GM12878 (cell line): Measurements from ENCODE around the gene NSDHL. TPM values are rescaled to one million over a fixed set of nuclear protein-coding genes. Genes with fewer than 3 reads are reported as not detected.

Source experiments
- ATF7 ChIP-seq: fragments of 450-650 bp; IDR thresholded peaks from 2 replicates; pipeline ENCODE4 v1.6.1; 2016; ENCODE audit warnings: low read depth, mild to moderate bottlenecking
- BACH1 ChIP-seq: fragments of 450-650 bp; IDR thresholded peaks from 2 replicates; pipeline ENCODE4 v1.6.1; 2017; ENCODE audit warnings: mild to moderate bottlenecking, borderline replicate concordance
- BHLHE40 ChIP-seq, 2 experiments: fragments of 450-650 bp in 1 of 2; IDR thresholded peaks; 2 replicates each; pipeline ENCODE4 v1.6.1; 2011 to 2017; ENCODE audit warnings: low read depth in 2 of 2, borderline replicate concordance in 1 of 2, improper control_type of control experiment in 1 of 2, low read length in 1 of 2, mild to moderate bottlenecking in 1 of 2
- CEBPB ChIP-seq, 2 experiments: fragments of 150-350 bp in 1 of 2; IDR thresholded peaks; 2 replicates each; pipeline ENCODE4 v1.6.1; 2012 to 2014; ENCODE audit warnings: low read depth in 2 of 2, low read length in 2 of 2, borderline replicate concordance in 1 of 2, inconsistent platforms in 1 of 2
- CHD4 ChIP-seq: fragments of 200-600 bp; sonication (generic); IDR thresholded peaks from 2 replicates; pipeline ENCODE4 v1.6.1; 2016; ENCODE audit warnings: mild to moderate bottlenecking
- CREM ChIP-seq: IDR thresholded peaks from 2 replicates; pipeline ENCODE4 v1.6.1; 2014; ENCODE audit warnings: antibody characterized with exemption, low read depth
- E2F4 ChIP-seq: IDR thresholded peaks from 2 replicates; pipeline ENCODE4 v1.6.1; 2012; ENCODE audit warnings: low read depth, low read length, improper control_type of control experiment
- EED ChIP-seq: sonication (generic); IDR thresholded peaks from 2 replicates; pipeline ENCODE4 v1.6.1; 2016; ENCODE audit warnings: antibody characterized with exemption, low read depth
- EP300 ChIP-seq, 2 experiments: fragments of 150-350 bp in 1 of 2; IDR thresholded peaks; 2 replicates each; pipeline ENCODE4 v1.6.1; 2011 to 2012; ENCODE audit warnings: low read depth in 2 of 2, low read length in 2 of 2, borderline replicate concordance in 1 of 2, improper control_type of control experiment in 1 of 2, inconsistent platforms in 1 of 2; ENCODE audit not compliant: control insufficient read depth in 1 of 2
- IKZF2 ChIP-seq, 2 experiments: fragments of 450-650 bp; IDR thresholded peaks; 2 replicates each; pipeline ENCODE4 v1.6.1; 2017; ENCODE audit warnings: mild to moderate bottlenecking in 2 of 2, moderate library complexity in 2 of 2
- KAT2A ChIP-seq: conservative IDR thresholded peaks from 2 replicates; pipeline ENCODE4 v1.6.1; 2011; ENCODE audit warnings: low read depth, low read length; ENCODE audit not compliant: control insufficient read depth
- MTA2 ChIP-seq: fragments of 450-650 bp; IDR thresholded peaks from 2 replicates; pipeline ENCODE4 v1.6.1; 2016; ENCODE audit warnings: low read depth, mild to moderate bottlenecking, moderate library complexity
- MTA3 ChIP-seq: IDR thresholded peaks from 2 replicates; pipeline ENCODE4 v1.6.1; 2012; ENCODE audit warnings: low read length, inconsistent platforms, borderline replicate concordance
- NRF1 ChIP-seq: conservative IDR thresholded peaks from 2 replicates; pipeline ENCODE4 v1.6.1; 2011; ENCODE audit warnings: mild to moderate bottlenecking, low read depth, low read length, improper control_type of control experiment
- PKNOX1 ChIP-seq: fragments of 450-650 bp; IDR thresholded peaks from 2 replicates; pipeline ENCODE4 v1.6.1; 2016; ENCODE audit warnings: mild to moderate bottlenecking
- POLR2AphosphoS2 ChIP-seq: IDR thresholded peaks from 2 replicates; pipeline ENCODE4 v1.6.1; 2011; ENCODE audit warnings: low read depth, mild to moderate bottlenecking, low read length, improper control_type of control experiment, moderate library complexity
- POU2F2 ChIP-seq: IDR thresholded peaks from 3 replicates; pipeline ENCODE4 v1.6.1; 2011; ENCODE audit warnings: low read depth, mild to moderate bottlenecking, low read length, borderline replicate concordance
- RAD51 ChIP-seq: fragments of 450-650 bp; IDR thresholded peaks from 2 replicates; pipeline ENCODE4 v1.6.1; 2016; ENCODE audit warnings: moderate library complexity, mild to moderate bottlenecking, inconsistent platforms
- RCOR1 ChIP-seq: conservative IDR thresholded peaks from 2 replicates; pipeline ENCODE4 v1.6.1; 2012; ENCODE audit warnings: low read depth, low read length, improper control_type of control experiment
- SIN3A ChIP-seq: IDR thresholded peaks from 2 replicates; pipeline ENCODE4 v1.6.1; 2012; ENCODE audit warnings: low read depth, low read length, improper control_type of control experiment
- SMARCA5 ChIP-seq: fragments of 450-650 bp; IDR thresholded peaks from 2 replicates; pipeline ENCODE4 v1.6.1; 2017; ENCODE audit warnings: mild to moderate bottlenecking
- SP1 ChIP-seq: IDR thresholded peaks from one replicate; pipeline ENCODE4 v1.6.1; 2011; ENCODE audit warnings: low read depth, low read length
- WRNIP1 ChIP-seq: IDR thresholded peaks from 2 replicates; pipeline ENCODE4 v1.6.1; 2011; ENCODE audit warnings: low read depth, low read length, improper control_type of control experiment, borderline replicate concordance
- ZBTB40 ChIP-seq: fragments of 450-650 bp; IDR thresholded peaks from 2 replicates; pipeline ENCODE4 v1.6.1; 2016; ENCODE audit warnings: mild to moderate bottlenecking, moderate library complexity, borderline replicate concordance
- polyA plus RNA-seq, 11 experiments: library from polyadenylated mRNA; depleted of rRNA in 4 of 11; unstranded in 6 of 11; stranded (reverse) in 5 of 11; fragments of >200 nt; fragmentation: Nextera tagmentation in 4 of 11; fragmentation: Illumina TruSeq in 1 of 11; extraction: Ambion mirVana in 4 of 11; extraction: Trizol in 1 of 11; gene quantifications; 1 replicate in 1 of 11; 2 replicates in 10 of 11; pipeline versions ENCODE4 v1.2.1 to v1.2.3, GENCODE V29; 2011 to 2016; ENCODE audit warnings: inconsistent platforms in 2 of 11, missing spikeins in 2 of 11, low read depth in 1 of 11
- total RNA-seq, 4 experiments: library from RNA; depleted of rRNA in 3 of 4; stranded (reverse); fragments of >200 nt in 3 of 4; fragmentation: Illumina TruSeq in 1 of 4; extraction: Trizol in 1 of 4; gene quantifications; 2 replicates each; pipeline versions ENCODE4 v1.2.1 to v1.2.3, GENCODE V29; 2013 to 2021

The NSDHL gene
- total and polyA plus RNA-seq, 10 of the 15 experiments (the other 5 are each of a cell fraction or from before 2014, with no cell fraction given) = 16.9 to 37.1 (median 26.9) TPM

GRCh38 chrX:152830312-152831305, at the start of gene NSDHL, which contains the start of gene CETN2 (continued):
- TF ChIP-seq CEBPB (IDR thresholded peaks at IDR 0.05; ENCODE audit: borderline replicate concordance in 1 of 2, low read depth in 2 of 2, low read length in 2 of 2) = no peak
- TF ChIP-seq MTA2 = no peak
- no peak for TF ChIP-seq IKZF2 (IDR thresholded peaks at IDR 0.05)
- TF ChIP-seq SIN3A = peak; percentile 46; the same call in 1 of the 2 replicates
- TF ChIP-seq WRNIP1 = no peak
- TF ChIP-seq POLR2AphosphoS2 = no peak
- 0 out of 2 replicates have a peak, but pooled peaks have one; percentile 9 for TF ChIP-seq NRF1
- no peak for TF ChIP-seq RCOR1
- TF ChIP-seq SMARCA5 = no peak
- no peak for TF ChIP-seq ATF7
- 0 out of 4 replicates have a peak, but pooled peaks of 1 of the 2 experiments have one; percentile 38 for TF ChIP-seq BHLHE40 (IDR thresholded peaks at IDR 0.05; ENCODE audit: borderline replicate concordance in 1 of 2, low read depth in 2 of 2, low read length in 1 of 2)
- no peak for TF ChIP-seq E2F4
- TF ChIP-seq EP300 (IDR thresholded peaks at IDR 0.05; ENCODE audit: borderline replicate concordance in 1 of 2, control insufficient read depth in 1 of 2, low read depth in 2 of 2, low read length in 2 of 2) = no peak
- peak; percentile 93 for TF ChIP-seq SP1
- TF ChIP-seq KAT2A = no peak
- TF ChIP-seq BACH1 = no peak
- no peak for TF ChIP-seq EED
- TF ChIP-seq MTA3 = no peak
- no peak for TF ChIP-seq POU2F2
- TF ChIP-seq PKNOX1 = peak; percentile 48; the same call in 1 of the 2 replicates
- no peak for TF ChIP-seq ZBTB40
- TF ChIP-seq CREM = peak; percentile 63; the same call in 1 of the 2 replicates
- TF ChIP-seq RAD51 = no peak
- TF ChIP-seq CHD4 = no peak
